A549 (cell line): ENCODE measurements around the gene FBXL7.

Experiments used
- BHLHE40 ChIP-seq: IDR thresholded peaks from 2 replicates; pipeline ENCODE4 v1.6.1; 2012; ENCODE audit warnings: low read depth, low read length, inconsistent platforms
- CTCF ChIP-seq: fragments of >200 bp; sonication (Bioruptor Twin); formaldehyde crosslinking; IDR thresholded peaks from 3 replicates; pipeline ENCODE4 v1.5.1; 2016
- EHMT2 ChIP-seq: fragments of 200-600 bp; sonication (generic); IDR thresholded peaks from 2 replicates; pipeline ENCODE4 v1.6.1; 2016; ENCODE audit warnings: antibody characterized with exemption, low read depth, mild to moderate bottlenecking, moderate library complexity
- ELK1 ChIP-seq: fragments of 150-350 bp; IDR thresholded peaks from 2 replicates; pipeline ENCODE4 v1.6.1; 2014; ENCODE audit warnings: low read depth, mild to moderate bottlenecking, low read length
- HDAC2 ChIP-seq: fragments of 200-600 bp; sonication (generic); IDR thresholded peaks from 2 replicates; pipeline ENCODE4 v1.6.1; 2016
- HMGXB4 ChIP-seq: fragments of 250-450 bp; sonication (Bioruptor Pico); IDR thresholded peaks from 2 replicates; pipeline ENCODE4 v1.5.0; 2021; ENCODE audit warnings: mild to moderate bottlenecking, moderate library complexity, borderline replicate concordance
- MAX ChIP-seq: IDR thresholded peaks from 2 replicates; pipeline ENCODE4 v1.6.1; 2012
- MYC ChIP-seq: IDR thresholded peaks from 2 replicates; pipeline ENCODE4 v1.6.1; 2012; ENCODE audit warnings: mild to moderate bottlenecking, inconsistent platforms, low read length, improper control_type of control experiment, borderline replicate concordance
- POLR2A ChIP-seq: IDR thresholded peaks from 2 replicates; pipeline ENCODE4 v1.6.1; 2012; ENCODE audit warnings: mild to moderate bottlenecking, low read length
- USF2 ChIP-seq: fragments of 450-650 bp; IDR thresholded peaks from 2 replicates; pipeline ENCODE4 v1.6.1; 2014; ENCODE audit warnings: antibody characterized with exemption
- ZFP36 ChIP-seq: fragments of 450-650 bp; IDR thresholded peaks from 2 replicates; pipeline ENCODE4 v1.6.1; 2014; ENCODE audit warnings: borderline replicate concordance; ENCODE audit not compliant: partially characterized antibody

- no peak for TF ChIP-seq HDAC2
- no peak for TF ChIP-seq ELK1
- 0 out of 3 replicates have a peak, but pooled peaks have one; percentile 8 for TF ChIP-seq CTCF
- no peak for TF ChIP-seq MYC
- no peak for TF ChIP-seq POLR2A
- no peak for TF ChIP-seq ZFP36
- no peak for TF ChIP-seq USF2
- no peak for TF ChIP-seq EHMT2
- TF ChIP-seq HMGXB4 (CRISPR knock-in tag), result no peak
- TF ChIP-seq MAX, result no peak
- TF ChIP-seq BHLHE40, result no peak
These were observed 98.4 kb downstream of the FBXL7 start for GRCh38 chr5:15598294-15598902.
